KOPT-K1 (cell line): ENCODE results near the gene GRIA1.

ENCODE experiments used
- H3K27ac ChIP-seq: fragments of 200-600 bp; sonication (generic); 2 replicates; pipeline ENCODE4 v1.5.1; 2016; ENCODE audit warnings: antibody characterized with exemption, mild to moderate bottlenecking, low read depth, low read length; ENCODE audit not compliant: poor library complexity, severe bottlenecking
- H3K36me3 ChIP-seq: fragments of 200-600 bp; sonication (generic); 2 replicates; pipeline ENCODE4 v1.5.1; 2017; ENCODE audit warnings: antibody characterized with exemption, mild to moderate bottlenecking, low read length, moderate library complexity; ENCODE audit not compliant: insufficient read depth
- H3K9me3 ChIP-seq: fragments of 200-600 bp; sonication (generic); 2 replicates; pipeline ENCODE4 v1.5.1; 2017; ENCODE audit warnings: antibody characterized with exemption, low read length, mild to moderate bottlenecking; ENCODE audit not compliant: insufficient read depth, poor library complexity, severe bottlenecking

The GRIA1 gene

DNA sequence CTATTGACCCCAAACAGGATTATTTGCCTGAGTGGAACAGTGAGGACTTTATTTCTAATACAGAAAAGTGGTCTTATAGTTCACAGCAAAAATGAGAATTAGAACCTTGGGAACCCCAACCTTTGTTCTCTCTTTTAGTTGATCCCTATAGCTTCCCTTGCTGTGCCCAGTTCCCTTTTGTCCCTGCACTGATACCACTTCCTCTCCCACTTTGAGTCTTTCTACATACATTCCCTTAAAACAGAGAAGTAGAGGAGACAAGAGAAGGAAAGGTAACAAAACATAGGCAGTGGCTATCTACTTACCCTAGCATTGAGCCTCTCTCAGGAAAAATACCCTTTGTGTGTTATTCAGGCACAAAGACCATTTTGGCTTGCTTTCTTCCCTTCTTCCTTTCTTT is 301.8 kb downstream of the GRIA1 start:
- H3K27ac ChIP-seq: no peak overlapping the region
- H3K9me3 ChIP-seq: no peaks in the 10 kb centered on the region
- no peaks in the 10 kb centered on the region for H3K36me3 ChIP-seq

DNA sequence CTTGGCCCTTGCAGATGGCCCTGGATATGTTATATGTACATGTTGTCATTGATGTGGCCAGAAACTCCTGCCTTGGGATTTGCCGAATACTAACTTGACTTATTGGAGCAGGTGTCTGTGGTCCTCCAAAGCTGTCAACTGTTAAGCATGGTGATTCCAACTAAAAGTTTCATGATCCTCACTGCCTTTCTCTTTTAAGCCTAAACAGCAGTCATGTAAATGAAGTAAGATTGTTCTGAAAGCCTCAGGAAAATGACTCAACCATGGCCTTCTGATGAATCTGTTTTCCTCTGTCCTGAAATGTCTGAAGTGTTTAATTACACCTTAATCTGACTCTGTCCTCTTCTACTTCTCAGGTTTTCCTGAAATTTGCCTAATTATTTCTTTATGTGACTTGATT is 303.2 kb downstream of the GRIA1 start:
- H3K36me3 ChIP-seq: no peaks in the 10 kb centered on the region
- H3K9me3 ChIP-seq: no peaks in the 10 kb centered on the region
- H3K27ac ChIP-seq: no peak overlapping the region

DNA sequence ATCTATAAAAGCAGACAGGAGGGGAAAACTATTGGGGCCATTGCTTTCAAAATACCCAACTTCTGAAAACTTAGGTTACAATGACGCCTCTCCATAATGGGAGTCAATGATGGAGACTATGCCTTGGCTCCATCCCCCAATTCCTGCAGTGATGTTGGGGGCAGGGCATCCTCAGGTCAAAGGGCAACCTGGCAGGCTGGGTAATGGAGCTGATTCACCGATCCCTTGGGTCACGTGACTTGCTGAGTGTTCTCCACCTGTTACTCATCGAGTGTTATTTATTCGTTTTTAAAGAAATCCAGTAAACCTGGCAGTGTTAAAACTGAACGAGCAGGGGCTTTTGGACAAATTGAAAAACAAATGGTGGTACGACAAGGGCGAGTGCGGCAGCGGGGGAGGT is 303.9 kb downstream of the GRIA1 start:
- H3K9me3 ChIP-seq: no peaks in the 10 kb centered on the region
- no peak overlapping the region for H3K27ac ChIP-seq
- H3K36me3 ChIP-seq: no peaks in the 10 kb centered on the region

DNA sequence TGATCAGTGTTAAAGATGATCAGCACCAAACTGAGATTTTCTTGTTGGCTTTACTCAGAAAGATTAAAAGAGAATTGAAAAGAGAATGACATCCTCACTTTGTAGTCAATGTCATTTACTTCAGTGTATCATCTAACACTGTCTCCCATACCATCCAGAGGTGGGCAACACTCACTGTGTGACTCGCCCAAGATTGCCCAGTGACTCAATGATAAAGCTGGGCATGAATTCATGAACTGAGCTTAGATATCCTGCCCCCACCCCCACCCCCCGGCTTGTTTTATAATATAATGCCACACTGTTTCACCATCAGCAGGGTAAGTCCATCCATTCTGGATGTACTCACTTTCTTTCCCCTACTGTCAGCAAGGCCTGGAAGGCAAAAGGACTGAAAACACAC is 306.1 kb downstream of the GRIA1 start:
- Histone ChIP-seq H3K9me3 (no peaks in the 10 kb centered on the region), H3K27ac (no peak overlapping the region), H3K36me3 (no peaks in the 10 kb centered on the region)

- Histone ChIP-seq H3K36me3 (no peaks in the 10 kb centered on the region), H3K27ac (no peak overlapping the region), H3K9me3 (no peaks in the 10 kb centered on the region)
These were observed 307.0 kb downstream of the GRIA1 start for GRCh38 chr5:153797484-153797883.

GRCh38 chr5:153798830-153799229 is 308.4 kb downstream of the GRIA1 start:
- no peaks in the 10 kb centered on the region for H3K36me3 ChIP-seq
- no peak overlapping the region for H3K27ac ChIP-seq
- H3K9me3 ChIP-seq: no peaks in the 10 kb centered on the region

- no peaks in the 10 kb centered on the region for H3K9me3 ChIP-seq
- no peaks in the 10 kb centered on the region for H3K36me3 ChIP-seq
- no peak overlapping the region for H3K27ac ChIP-seq
These were observed 309.0 kb downstream of the GRIA1 start for GRCh38 chr5:153799466-153799865.

DNA sequence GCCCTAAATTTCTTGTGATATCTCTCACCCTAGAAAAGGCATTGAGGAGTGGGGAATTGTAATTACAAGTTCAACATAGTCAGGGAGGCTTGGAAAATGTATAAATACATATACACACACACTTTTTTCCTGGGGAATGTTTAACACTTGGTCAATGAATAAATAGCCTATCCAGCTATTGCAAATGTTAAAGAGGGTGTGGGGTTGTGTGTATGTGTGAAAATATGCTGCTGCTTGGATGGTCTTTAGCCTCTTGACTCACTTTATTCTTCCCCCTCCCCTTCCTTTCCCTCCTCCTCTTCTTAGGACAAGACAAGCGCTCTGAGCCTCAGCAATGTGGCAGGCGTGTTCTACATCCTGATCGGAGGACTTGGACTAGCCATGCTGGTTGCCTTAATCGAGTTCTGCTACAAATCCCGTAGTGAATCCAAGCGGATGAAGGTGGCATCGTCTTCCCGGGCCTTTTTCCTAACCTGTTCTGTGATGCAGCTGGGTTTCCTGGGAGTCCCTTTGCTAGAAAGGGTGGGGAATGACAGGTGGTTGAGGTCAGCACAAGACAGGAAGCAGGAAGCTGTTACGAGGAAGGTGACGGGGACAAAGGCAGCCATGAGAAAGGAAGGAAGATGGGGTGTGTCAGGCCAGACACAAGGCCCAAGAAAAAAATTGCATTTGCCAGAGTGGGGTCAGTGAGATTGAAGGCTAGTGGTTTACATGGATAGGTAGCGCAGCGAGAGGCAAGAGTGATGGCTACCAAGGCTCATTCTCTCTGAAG is 311.8 kb downstream of the GRIA1 start:
- Histone ChIP-seq H3K27ac (no peak overlapping the region), H3K9me3 (no peaks in the 10 kb centered on the region), H3K36me3 (no peaks in the 10 kb centered on the region)

DNA sequence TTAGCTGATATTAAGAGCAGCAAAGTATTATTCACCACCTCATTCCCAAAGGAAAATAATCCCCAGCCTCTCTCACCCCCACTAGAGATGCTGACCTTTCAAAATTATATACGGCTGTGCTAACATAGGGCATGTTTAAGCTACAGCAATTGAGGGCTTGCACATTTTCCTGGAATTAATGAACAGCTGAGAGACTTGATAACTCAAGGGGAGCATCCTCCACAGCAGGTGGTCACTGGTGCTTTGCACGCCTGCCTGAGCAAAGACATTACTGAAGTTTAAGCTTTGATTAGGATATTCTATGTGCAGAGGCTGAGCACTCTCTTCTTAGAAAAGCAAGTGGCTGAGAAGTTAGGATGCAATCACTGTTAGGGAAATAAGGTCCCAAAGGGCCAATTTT is 317.3 kb downstream of the GRIA1 start:
- H3K27ac ChIP-seq: no peak overlapping the region
- H3K36me3 ChIP-seq: no peaks in the 10 kb centered on the region
- H3K9me3 ChIP-seq: no peaks in the 10 kb centered on the region

DNA sequence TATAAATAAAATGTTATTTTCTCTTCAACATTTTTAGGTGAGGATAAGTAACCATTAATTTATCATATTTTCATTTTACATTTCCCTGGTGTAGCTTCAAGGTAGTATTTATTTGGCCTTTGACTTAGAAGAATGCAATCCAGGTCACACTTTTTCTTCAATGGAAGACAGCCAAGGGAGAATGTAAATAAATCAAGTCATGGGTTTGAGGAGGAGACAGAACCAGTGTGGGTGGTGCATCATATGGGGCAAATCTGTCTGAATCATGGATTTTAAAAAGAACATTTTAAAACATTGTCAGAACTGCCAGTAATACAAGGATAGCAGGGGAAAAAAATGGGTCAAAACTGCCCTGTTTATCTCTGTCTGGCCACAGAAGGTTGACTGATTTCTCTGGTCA is 318.7 kb downstream of the GRIA1 start:
- H3K36me3 ChIP-seq: no peaks in the 10 kb centered on the region
- no peaks in the 10 kb centered on the region for H3K9me3 ChIP-seq
- H3K27ac ChIP-seq: no peak overlapping the region

- Histone ChIP-seq H3K9me3 (no peaks in the 10 kb centered on the region), H3K36me3 (no peaks in the 10 kb centered on the region), H3K27ac (no peak overlapping the region)
These were observed 323.4 kb downstream of the GRIA1 start for GRCh38 chr5:153813901-153814300.

DNA sequence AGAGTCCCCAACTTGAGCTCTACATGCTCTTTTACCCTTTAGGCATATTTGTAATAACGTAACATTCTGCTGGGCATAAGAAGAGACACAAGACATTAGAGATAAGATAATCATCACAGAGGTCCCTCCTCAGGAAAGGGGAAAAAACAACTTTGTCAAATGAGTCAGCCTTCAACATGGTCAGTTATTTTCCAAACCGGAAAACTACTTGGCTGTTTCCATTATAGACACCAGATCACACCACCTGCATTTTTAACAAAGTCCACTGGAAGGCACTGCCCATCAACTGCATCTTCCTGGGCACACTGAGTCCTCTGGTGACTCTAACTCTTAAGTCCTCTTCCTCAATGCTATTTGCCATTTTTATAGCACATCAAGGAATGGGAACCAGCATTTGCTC is 326.4 kb downstream of the GRIA1 start:
- Histone ChIP-seq H3K36me3 (no peaks in the 10 kb centered on the region), H3K27ac (no peak overlapping the region), H3K9me3 (no peaks in the 10 kb centered on the region)

DNA sequence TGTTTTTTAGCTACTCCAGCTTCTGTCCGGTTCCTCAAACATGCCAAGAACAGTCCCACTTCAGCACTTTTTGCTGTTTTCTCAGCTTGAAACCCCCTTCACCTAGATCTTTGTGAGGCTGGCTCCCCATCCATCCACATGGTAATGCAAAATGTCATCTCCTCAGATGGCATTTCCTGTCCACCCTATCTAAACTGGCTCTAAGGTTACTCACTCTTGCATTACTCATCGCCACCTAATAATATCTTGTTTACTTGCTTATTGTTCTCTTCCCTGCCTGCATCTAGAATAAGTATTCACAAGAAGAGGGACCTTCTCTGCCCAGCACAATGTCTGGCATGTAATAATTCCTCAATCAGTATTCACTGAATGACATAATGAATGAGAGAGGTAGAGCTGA is 328.2 kb downstream of the GRIA1 start:
- Histone ChIP-seq H3K9me3 (no peaks in the 10 kb centered on the region), H3K36me3 (no peaks in the 10 kb centered on the region), H3K27ac (no peak overlapping the region)

- Histone ChIP-seq H3K9me3 (no peaks in the 10 kb centered on the region), H3K27ac (no peak overlapping the region), H3K36me3 (no peaks in the 10 kb centered on the region)
These were observed 332.6 kb downstream of the GRIA1 start for GRCh38 chr5:153823036-153823435.

GRCh38 chr5:153824909-153825308 is 334.4 kb downstream of the GRIA1 start:
- Histone ChIP-seq H3K9me3 (no peaks in the 10 kb centered on the region), H3K27ac (no peak overlapping the region), H3K36me3 (no peaks in the 10 kb centered on the region)

DNA sequence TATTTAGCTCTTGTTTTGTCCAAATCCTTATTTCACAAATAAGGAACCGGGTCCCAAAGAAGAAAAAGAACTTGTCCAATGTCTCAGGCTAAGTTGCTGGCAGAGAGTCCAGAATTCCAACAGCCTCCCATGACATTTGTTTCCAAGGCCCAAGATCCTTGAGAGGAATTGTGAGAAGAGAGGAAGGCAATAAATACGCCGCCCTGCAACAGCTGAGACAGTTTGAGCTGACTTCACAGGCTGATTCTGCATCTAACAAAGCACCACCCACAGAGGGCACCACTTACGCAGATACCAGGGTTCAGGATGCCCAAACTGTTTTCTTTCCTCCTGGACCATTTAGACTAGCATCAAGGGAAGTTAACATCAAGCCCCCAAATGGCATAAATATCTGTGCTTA is 336.9 kb downstream of the GRIA1 start:
- Histone ChIP-seq H3K36me3 (no peaks in the 10 kb centered on the region), H3K27ac (no peak overlapping the region), H3K9me3 (no peaks in the 10 kb centered on the region)
